Fibroblast of peridontal ligament (primary cell): Measurements from ENCODE around the gene TNFRSF12A.

ENCODE experiments used
- DNase-seq: peaks from one replicate; pipeline ENCODE4 v3.0.0-alpha.2; 2010; ENCODE audit errors: extremely low read depth

TNFRSF12A gene

DNA sequence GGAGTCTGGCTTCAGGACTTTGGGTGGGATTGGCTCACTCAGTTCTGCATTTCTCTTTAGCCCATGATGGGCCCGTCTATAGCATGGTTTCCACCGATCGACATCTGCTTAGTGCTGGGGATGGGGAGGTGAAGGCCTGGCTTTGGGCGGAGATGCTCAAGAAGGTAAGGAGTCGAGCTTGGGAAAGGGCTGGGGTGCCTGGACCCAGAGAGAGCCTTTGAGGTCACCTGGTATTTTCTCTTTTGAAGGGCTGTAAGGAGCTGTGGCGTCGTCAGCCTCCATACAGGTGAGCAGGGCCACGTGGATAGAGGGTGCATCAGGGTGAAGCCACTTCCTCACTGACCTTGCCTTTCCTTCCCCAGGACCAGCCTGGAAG is 5.8 kb downstream of the TNFRSF12A start:
- no peak for DNase-seq

- DNase-seq = no peak
These were observed 6.7 kb downstream of the TNFRSF12A start for GRCh38 chr16:3026609-3027488.

- no peak for DNase-seq
These were observed 7.3 kb downstream of the TNFRSF12A start for GRCh38 chr16:3027489-3027795.

DNA sequence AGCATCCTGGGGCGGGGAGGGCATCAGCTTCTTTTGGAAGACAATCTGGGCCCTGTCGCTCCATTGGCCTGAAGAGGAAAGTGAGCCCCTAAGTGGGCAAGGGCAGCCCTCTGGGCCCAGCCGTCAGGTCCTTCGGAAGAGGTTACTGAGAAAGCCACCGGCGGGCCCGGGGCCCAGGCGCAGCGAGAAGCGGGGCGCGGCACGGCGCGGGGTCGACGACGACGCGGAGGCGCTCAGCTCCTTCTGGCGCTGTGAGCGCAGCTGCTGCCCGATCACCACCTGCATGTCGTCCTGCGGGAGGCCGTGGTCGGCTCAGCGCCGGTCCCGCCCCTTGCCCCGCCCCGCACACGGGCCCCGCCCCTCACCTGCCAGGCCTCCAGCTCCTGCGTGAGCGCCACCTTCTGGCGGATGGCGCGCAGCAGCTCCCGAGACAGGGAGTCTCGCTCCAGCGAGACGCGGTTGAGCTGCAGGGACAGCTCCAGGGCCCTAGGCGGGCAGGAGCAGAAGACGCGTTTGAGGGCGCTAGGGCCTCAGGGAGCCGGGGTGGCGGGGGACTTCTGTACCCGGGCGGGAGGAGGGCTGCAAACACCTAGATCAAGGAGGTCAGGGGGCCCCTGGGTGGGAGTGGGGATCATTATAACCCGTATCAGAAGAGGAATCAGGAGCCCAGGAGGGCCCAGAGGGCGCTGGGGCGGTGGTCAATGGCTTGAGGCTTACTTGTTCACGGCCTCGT is 8.0 kb downstream of the TNFRSF12A start:
- peak; percentile 36 for DNase-seq

DNA sequence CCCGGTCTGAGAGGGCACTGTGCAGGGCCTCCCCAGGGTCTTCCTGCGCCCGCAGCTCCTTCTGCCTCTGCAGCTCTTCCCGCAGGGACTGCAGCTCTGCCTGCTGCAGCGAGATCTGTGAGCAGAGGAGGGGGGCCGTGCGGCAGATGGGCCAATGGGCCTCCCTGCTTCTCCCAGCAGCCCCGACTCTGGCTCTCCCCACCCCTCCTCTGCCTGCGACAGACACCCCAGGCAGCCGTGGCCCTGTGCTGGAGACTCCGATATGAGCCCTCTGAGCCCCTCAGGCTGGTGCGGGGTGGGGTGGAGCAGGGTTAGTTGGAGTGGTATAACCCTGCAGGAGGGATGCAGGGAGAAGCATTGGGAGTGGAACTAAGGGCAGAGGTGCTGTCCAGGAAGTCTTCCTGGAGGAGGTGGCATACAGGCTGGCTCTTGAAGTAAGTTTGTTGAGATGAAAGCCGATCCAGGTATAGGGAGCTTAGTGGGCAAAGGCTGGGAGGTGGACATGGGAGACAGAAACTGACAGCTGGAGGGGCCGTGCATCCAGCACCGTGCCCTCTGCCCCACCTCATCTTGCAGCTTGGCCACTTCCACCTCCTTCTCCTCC is 8.7 kb downstream of the TNFRSF12A start:
- no peak for DNase-seq

GRCh38 chr16:3029491-3030221 is 9.5 kb downstream of the TNFRSF12A start:
- peak; percentile 15 for DNase-seq

DNA sequence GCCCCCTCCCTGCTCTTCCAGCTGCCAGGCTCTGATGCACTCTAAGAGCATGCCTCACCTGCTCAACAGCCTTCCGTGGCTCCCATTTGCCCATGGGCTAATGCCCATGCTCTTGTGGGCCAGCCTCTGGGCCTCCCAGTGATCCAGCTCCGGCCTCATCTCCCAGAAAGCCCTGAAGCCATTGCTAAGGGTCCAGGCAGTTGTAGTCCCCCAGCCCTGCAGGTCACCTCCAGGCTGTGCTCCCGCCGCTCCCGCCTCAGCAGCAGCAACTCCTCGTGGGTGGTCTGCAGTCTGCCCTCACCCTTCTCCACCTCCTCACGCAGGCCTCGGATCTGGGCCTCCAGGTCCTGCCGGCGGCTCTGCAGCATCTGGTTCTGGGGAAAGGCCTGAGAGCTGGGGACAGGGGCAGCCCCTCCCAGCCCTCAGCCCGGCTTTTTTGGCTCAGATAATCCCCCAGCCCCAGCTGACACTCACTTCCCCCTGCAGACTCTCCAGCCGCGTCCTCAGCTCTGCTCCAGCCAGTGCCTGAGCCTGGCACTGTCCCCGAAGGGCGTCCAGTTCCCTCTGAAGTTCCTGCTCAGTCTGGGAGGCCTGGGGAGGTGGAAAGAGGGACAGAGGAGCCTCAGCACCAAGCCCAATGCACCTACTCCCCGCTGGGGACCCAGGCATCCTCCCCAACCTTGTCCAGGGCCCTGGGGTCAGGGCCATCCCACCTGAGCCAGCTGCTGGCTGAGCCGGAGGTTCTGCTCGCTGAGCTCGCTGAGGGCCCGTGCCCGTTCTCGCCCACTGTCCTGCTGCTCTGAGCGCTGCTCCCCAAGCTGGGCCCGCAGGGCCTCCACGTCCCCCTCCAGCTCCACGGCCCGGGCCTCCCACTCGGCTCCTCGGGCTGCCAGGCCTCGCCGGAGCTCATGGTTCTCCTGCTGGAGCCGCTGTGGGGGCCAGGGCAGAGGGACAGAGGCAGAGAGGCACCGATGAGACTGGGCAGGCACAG is 10.3 kb downstream of the TNFRSF12A start:
- DNase-seq = no peak

DNA sequence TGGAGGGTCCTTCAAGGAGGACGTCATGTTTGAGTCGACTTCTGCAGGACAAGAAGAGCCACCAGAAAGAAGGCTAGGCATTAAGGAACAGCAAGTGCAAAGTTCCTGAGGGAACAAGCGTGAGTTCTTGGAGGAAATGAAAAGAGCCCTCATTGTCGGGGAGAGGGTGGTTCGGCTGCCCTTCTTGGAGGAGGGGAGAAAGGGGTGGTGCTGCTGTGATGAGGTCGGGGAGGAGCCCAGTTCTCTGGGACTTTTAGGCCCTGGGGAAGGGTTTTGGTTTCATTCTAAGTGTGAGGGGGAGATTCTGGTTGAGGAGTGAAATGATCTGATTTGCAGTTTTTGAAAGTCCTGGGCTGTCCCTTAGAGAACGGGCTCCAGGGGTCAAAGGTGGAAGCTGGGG is 12.5 kb downstream of the TNFRSF12A start:
- no peak for DNase-seq

- no peak for DNase-seq
These were observed 15.3 kb downstream of the TNFRSF12A start for GRCh38 chr16:3035289-3035971.

GRCh38 chr16:3035972-3036725 is 16.0 kb downstream of the TNFRSF12A start:
- DNase-seq = no peak

- DNase-seq = no peak
These were observed 16.7 kb downstream of the TNFRSF12A start, which contains the start of gene BICDL2 for GRCh38 chr16:3036726-3037315. Gene BICDL2, minus strand, starts transcription at chr16:3036944. Its CDS starts 1,448 bp downstream, at chr16:3035496.

DNA sequence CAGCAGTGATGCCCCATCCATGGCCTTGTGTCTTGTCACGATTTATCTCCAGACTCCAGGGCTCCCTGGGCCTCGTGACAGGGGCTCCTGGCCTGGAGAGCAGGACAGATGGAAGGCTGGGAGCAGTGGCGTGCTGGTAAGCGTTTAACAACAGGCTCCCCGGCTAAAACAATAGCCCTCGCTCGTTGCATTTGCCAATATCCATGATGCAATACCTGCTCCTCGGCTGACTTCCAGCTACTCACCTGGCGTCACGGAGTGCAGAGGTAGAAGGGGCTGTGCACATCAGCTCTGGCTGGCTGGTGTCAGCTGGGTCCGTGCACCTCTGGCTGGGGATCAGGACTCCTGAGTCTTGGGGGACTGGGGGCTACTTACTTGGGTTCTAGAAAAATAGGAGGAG is 18.1 kb downstream of the TNFRSF12A start:
- DNase-seq = no peak

- DNase-seq = no peak
These were observed 18.7 kb downstream of the TNFRSF12A start for GRCh38 chr16:3038896-3039295.

DNA sequence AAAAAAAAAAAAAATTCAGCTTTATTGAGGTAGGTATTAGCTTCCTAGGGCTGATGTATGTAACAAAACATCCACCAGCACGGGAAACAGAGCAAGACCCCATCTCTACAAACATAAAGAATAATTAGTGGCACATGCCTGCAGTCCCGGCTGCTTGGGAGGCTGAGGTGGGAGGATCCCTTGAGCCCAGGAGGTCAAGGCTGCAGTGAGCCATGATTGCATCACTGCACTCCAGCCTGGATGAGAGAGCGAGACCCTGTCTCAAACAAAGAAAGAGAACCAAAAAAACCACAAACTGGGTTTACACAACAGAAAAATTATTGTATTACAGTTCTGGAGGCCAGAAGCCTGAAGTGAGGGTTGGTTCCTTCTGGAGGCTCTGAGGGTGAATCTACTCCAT is 22.2 kb downstream of the TNFRSF12A start:
- DNase-seq = no peak

GRCh38 chr16:3044708-3045107 is 24.5 kb downstream of the TNFRSF12A start:
- DNase-seq = no peak

DNA sequence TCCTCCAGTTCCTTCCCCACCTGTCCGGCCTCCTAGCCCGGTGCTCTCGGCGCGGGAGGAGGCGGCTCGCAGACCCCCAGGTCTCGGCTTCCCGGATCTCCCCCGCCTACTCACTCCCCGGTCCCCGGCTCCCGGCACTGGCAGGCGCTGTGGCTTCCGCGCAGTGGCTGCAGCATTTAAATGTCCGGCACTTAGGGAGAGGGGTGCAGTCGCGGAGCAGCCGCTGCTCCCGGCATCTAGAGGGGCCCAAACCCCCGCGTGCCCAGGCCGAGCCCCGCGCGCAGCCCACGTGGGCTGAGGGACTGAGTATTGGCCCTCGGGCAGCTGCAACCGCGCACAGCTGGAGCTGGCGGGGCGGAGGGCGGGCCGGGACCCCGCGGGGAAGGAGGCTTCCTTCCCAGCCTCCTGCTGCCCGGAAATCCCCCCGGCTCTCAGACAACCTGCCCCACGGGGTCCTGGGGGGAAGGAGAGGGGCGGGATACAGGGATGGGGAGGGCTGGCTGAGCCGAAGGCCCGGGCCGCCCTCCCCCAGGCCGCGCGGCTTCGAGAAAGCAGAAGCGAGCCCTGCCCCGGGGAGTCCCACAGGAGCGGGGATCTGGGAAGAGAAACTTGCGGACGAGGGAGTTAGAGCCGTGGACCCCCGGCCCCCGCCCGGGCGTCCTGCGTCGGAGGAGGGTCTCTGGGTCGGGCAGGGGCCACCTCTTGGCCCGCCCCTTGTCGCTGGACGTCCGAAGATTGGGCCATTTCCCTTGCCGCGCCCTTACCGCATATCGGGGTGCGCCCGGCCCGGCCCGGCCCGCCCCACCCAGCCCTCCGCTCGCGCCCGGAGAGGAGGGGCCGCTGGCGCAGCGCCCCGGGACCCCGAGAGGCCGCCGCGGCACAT is 25.8 kb downstream of the TNFRSF12A start, which contains the start of gene MMP25:
Gene MMP25 (plus strand): TSS at position 804 of the 883 bp plus-strand sequence. CDS start 357 bp downstream, outside the sequence.
- DNase-seq = no peak

GRCh38 chr16:3046641-3047386 is 26.6 kb downstream of the TNFRSF12A start:
- DNase-seq = no peak
